DOHH2 (cell line): Measurements from ENCODE around the gene KANK4.

Source experiments
- EZH2phosphoT487 ChIP-seq: fragments of 200-600 bp; sonication (generic); IDR thresholded peaks from 2 replicates; pipeline ENCODE4 v1.6.1; 2017; ENCODE audit warnings: borderline replicate concordance, mild to moderate bottlenecking, antibody characterized with exemption, low read length, moderate library complexity, mixed read lengths
- TF ChIP-seq, protein P1 (sequence below): fragments of 200-600 bp; sonication (generic); IDR thresholded peaks from one replicate; pipeline ENCODE4 v1.5.1; 2014; ENCODE audit warnings: antibody characterized with exemption, mild to moderate bottlenecking, low read depth, low read length; ENCODE audit not compliant: poor library complexity, severe bottlenecking

DNA sequence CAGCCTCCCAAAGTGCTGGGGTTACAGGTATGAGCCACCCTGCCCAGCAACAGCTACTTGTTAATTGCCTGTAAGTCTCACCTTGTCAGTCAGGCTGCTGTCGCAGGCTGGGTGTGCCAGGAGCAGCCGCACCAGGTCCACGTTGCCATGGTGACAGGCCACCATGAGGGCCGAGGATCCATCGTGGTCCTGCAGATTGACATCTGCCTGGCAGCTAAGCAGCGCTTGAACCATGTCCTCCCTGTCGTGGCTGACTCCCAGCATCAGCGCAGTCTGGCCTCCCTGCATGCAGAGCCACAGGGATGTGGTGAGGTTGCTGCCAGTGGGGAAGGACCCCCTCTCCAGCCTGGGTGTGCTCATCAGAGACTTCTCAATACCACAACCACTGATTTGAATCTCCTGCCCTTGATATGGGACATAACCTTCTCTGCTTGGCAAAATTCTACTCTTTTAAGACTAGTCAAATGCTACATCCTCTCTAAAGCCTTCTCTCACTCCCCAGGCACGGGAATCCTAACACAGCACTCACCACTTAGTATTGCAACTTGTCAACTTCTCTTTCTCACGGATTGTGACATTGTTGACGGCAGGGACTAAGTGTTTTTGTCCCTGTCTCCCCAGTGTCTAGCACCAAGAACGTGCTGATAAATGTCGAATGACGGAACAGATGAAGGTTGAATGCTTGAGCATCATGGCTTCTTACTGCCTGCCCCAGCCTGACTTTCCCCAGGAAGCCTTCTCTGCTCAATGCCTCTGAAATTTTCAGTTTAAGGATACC, 71.7 kb downstream of the KANK4 start:
- TF ChIP-seq, protein P1, sequence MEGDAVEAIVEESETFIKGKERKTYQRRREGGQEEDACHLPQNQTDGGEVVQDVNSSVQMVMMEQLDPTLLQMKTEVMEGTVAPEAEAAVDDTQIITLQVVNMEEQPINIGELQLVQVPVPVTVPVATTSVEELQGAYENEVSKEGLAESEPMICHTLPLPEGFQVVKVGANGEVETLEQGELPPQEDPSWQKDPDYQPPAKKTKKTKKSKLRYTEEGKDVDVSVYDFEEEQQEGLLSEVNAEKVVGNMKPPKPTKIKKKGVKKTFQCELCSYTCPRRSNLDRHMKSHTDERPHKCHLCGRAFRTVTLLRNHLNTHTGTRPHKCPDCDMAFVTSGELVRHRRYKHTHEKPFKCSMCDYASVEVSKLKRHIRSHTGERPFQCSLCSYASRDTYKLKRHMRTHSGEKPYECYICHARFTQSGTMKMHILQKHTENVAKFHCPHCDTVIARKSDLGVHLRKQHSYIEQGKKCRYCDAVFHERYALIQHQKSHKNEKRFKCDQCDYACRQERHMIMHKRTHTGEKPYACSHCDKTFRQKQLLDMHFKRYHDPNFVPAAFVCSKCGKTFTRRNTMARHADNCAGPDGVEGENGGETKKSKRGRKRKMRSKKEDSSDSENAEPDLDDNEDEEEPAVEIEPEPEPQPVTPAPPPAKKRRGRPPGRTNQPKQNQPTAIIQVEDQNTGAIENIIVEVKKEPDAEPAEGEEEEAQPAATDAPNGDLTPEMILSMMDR, result no peak
- TF ChIP-seq EZH2phosphoT487, result no peak
